ENCODE results near the gene SH2D4B.

Gene SH2D4B

GRCh38 chr10:80552151-80552646, 14.5 kb downstream of the SH2D4B start:
- no peak overlapping the region for H3K4me3 ChIP-seq (replicated peaks; ENCODE audit: low read depth, low read length)
- TF ChIP-seq CTCF (IDR thresholded peaks at IDR 0.05; ENCODE audit: low read length, missing control alignments): no peak
- no peak for DNase-seq (ENCODE audit: low read depth)

GRCh38 chr10:80553436-80553835, 15.7 kb downstream of the SH2D4B start:
- H3K4me3 ChIP-seq (replicated peaks; ENCODE audit: low read depth, low read length): no peak overlapping the region
- no peak for DNase-seq (ENCODE audit: low read depth)
- no peak for TF ChIP-seq CTCF (IDR thresholded peaks at IDR 0.05; ENCODE audit: low read length, missing control alignments)

GRCh38 chr10:80554050-80554449, 16.3 kb downstream of the SH2D4B start:
- H3K4me3 ChIP-seq (replicated peaks; ENCODE audit: low read depth, low read length): no peak overlapping the region
- TF ChIP-seq CTCF (IDR thresholded peaks at IDR 0.05; ENCODE audit: low read length, missing control alignments): no peak
- no peak for DNase-seq (ENCODE audit: low read depth)

- no peak for TF ChIP-seq CTCF (IDR thresholded peaks at IDR 0.05; ENCODE audit: low read length, missing control alignments)
- no peak for DNase-seq (ENCODE audit: low read depth)
- no peak overlapping the region for H3K4me3 ChIP-seq (replicated peaks; ENCODE audit: low read depth, low read length)
These were observed 17.7 kb downstream of the SH2D4B start for GRCh38 chr10:80555415-80555814.

GRCh38 chr10:80561950-80562349, 24.2 kb downstream of the SH2D4B start:
- H3K4me3 ChIP-seq (replicated peaks; ENCODE audit: low read depth, low read length): no peak overlapping the region
- no peak for TF ChIP-seq CTCF (IDR thresholded peaks at IDR 0.05; ENCODE audit: low read length, missing control alignments)
- DNase-seq (ENCODE audit: low read depth): no peak

- no peak for DNase-seq (ENCODE audit: low read depth)
- H3K4me3 ChIP-seq (replicated peaks; ENCODE audit: low read depth, low read length): no peak overlapping the region
- TF ChIP-seq CTCF (IDR thresholded peaks at IDR 0.05; ENCODE audit: low read length, missing control alignments): no peak
These were observed 29.6 kb downstream of the SH2D4B start for GRCh38 chr10:80567292-80567691.

GRCh38 chr10:80569131-80569895, 31.6 kb downstream of the SH2D4B start:
- no peak for DNase-seq (ENCODE audit: low read depth)
- H3K4me3 ChIP-seq (replicated peaks; ENCODE audit: low read depth, low read length): no peak overlapping the region
- no peak for TF ChIP-seq CTCF (IDR thresholded peaks at IDR 0.05; ENCODE audit: low read length, missing control alignments)
